SK-N-MC (cell line): ENCODE data around the gene SULF2.

Experiments used
- EZH2 ChIP-seq: fragments of 200-600 bp; sonication (generic); IDR thresholded peaks from one replicate; pipeline ENCODE4 v1.6.1; 2017; ENCODE audit warnings: antibody characterized with exemption
- POLR2AphosphoS5 ChIP-seq: IDR thresholded peaks from 2 replicates; pipeline ENCODE4 v1.6.1; 2012; ENCODE audit warnings: mild to moderate bottlenecking, low read depth, low read length, borderline replicate concordance

DNA sequence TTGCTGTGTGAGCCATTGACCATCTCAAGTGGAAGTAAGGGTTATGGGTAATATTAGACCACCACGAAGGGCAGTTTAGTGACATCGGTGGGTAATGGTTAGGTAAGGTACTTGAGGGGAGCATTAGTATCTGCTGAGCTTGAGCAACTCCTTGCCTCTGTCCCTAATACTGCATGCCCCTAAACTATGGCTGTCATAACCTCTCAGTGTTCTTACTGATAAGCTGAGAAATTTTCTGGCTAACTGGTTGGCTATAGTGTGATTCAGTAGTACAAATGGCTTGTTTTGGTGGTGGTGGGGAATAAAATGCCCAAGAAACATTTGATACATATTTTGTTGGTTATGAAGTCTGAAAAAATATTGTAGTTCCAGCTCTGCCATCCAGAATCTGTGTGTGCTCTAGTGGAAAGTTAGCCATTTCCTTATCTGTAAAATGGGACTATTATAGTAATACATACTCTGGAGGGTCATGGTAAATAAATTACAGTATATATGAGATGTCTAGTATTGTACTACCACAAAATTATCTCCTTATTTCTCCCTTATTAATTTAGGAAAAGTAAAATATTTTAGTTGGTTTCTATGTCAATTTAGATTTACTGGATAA lies 170.5 kb downstream of the SULF2 start:
- TF ChIP-seq EZH2 (no peak), POLR2AphosphoS5 (no peak)
